Measurements from ENCODE around the gene XPC. TPM values are rescaled to one million over a fixed set of nuclear protein-coding genes. Genes with fewer than 3 reads are reported as not detected.

XPC gene
- total RNA-seq, 1 donor from 2014 or later: 41.6 TPM

- Mint-ChIP-seq H3K27me3 (ENCODE audit: low read depth) (no peaks in the 10 kb centered on the region), H3K4me3 (no peak overlapping the region), H3K4me1 (peaks cover 10% of the 10 kb centered on the region), H3K9me3 (no peaks in the 10 kb centered on the region), H3K36me3 (ENCODE audit: low read depth) (no peaks in the 10 kb centered on the region), H3K27ac (ENCODE audit: unreplicated experiment) (no peak overlapping the region)
- no peak for DNase-seq (ENCODE audit: low read depth, low spot score)
- no peak for TF ChIP-seq CTCF (conservative IDR thresholded peaks at IDR 0.05)
Measured at GRCh38 chr3:14200841-14201240, 22.4 kb upstream of the XPC start.

GRCh38 chr3:14200276-14200675 lies 21.9 kb upstream of the XPC start:
- H3K27ac Mint-ChIP-seq (ENCODE audit: unreplicated experiment): no peak overlapping the region
- H3K4me1 Mint-ChIP-seq: peaks cover 10% of the 10 kb centered on the region
- H3K4me3 Mint-ChIP-seq: no peak overlapping the region
- no peaks in the 10 kb centered on the region for H3K9me3 Mint-ChIP-seq
- no peak for TF ChIP-seq CTCF (conservative IDR thresholded peaks at IDR 0.05)
- H3K36me3 Mint-ChIP-seq (ENCODE audit: low read depth): no peaks in the 10 kb centered on the region
- no peak for DNase-seq (ENCODE audit: low read depth, low spot score)
- H3K27me3 Mint-ChIP-seq (ENCODE audit: low read depth): no peaks in the 10 kb centered on the region

GRCh38 chr3:14199641-14200040 lies 21.2 kb upstream of the XPC start:
- H3K4me1 Mint-ChIP-seq: peaks cover 10% of the 10 kb centered on the region
- TF ChIP-seq CTCF (conservative IDR thresholded peaks at IDR 0.05): no peak
- H3K4me3 Mint-ChIP-seq: no peak overlapping the region
- no peaks in the 10 kb centered on the region for H3K9me3 Mint-ChIP-seq
- DNase-seq (ENCODE audit: low read depth, low spot score): no peak
- no peaks in the 10 kb centered on the region for H3K27me3 Mint-ChIP-seq (ENCODE audit: low read depth)
- no peak overlapping the region for H3K27ac Mint-ChIP-seq (ENCODE audit: unreplicated experiment)
- no peaks in the 10 kb centered on the region for H3K36me3 Mint-ChIP-seq (ENCODE audit: low read depth)

- no peak for TF ChIP-seq CTCF (conservative IDR thresholded peaks at IDR 0.05)
- H3K4me3 Mint-ChIP-seq: no peak overlapping the region
- H3K4me1 Mint-ChIP-seq: no peaks in the 10 kb centered on the region
- peaks cover 5% of the 10 kb centered on the region for H3K9me3 Mint-ChIP-seq
- no peak overlapping the region for H3K27ac Mint-ChIP-seq (ENCODE audit: unreplicated experiment)
- H3K36me3 Mint-ChIP-seq (ENCODE audit: low read depth): peaks cover 26% of the 10 kb centered on the region
- no peak for DNase-seq (ENCODE audit: low read depth, low spot score)
- no peaks in the 10 kb centered on the region for H3K27me3 Mint-ChIP-seq (ENCODE audit: low read depth)
Measured at GRCh38 chr3:14194865-14195264, 16.5 kb upstream of the XPC start.

GRCh38 chr3:14188041-14188754 lies 9.8 kb upstream of the XPC start:
- no peak for TF ChIP-seq CTCF (conservative IDR thresholded peaks at IDR 0.05)
- Mint-ChIP-seq H3K27ac (ENCODE audit: unreplicated experiment) (no peak overlapping the region), H3K4me3 (no peak overlapping the region), H3K4me1 (no peaks in the 10 kb centered on the region), H3K27me3 (ENCODE audit: low read depth) (no peaks in the 10 kb centered on the region), H3K36me3 (ENCODE audit: low read depth) (peaks cover 51% of the 10 kb centered on the region), H3K9me3 (peaks cover 8% of the 10 kb centered on the region)
- DNase-seq (ENCODE audit: low read depth, low spot score): no peak

All from neural crest cell (in vitro differentiated cells).